Measurements from ENCODE around the gene CIB4. TPM values are rescaled to one million over a fixed set of nuclear protein-coding genes. Genes with fewer than 3 reads are reported as not detected.

CIB4 gene
- total RNA-seq, 4 donors from 2014 or later = not detected

DNA sequence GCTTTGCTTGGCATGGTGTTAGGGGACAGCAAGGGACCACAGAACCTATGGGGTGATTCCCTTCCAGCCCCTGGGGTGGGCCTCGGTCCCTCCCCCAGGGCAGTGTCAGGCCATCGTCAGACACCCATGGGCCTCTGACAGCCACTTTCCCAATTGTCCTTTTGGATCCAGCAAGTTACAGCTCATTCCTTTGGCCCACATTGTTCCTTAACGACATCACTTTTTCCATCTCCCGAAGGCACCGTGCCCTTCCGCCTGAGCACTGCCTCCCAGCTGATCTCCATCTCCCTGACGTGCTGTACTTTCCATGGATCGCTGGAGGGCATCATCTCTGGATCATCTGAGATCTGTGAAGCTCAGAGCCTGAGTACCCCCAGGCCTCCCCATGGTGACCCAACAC, 41.0 kb upstream of the CIB4 start:
- DNase-seq (ENCODE audit: low spot score) = no peak
- no peak for ATAC-seq (ENCODE audit: low FRiP score)
- TF ChIP-seq, protein P1, sequence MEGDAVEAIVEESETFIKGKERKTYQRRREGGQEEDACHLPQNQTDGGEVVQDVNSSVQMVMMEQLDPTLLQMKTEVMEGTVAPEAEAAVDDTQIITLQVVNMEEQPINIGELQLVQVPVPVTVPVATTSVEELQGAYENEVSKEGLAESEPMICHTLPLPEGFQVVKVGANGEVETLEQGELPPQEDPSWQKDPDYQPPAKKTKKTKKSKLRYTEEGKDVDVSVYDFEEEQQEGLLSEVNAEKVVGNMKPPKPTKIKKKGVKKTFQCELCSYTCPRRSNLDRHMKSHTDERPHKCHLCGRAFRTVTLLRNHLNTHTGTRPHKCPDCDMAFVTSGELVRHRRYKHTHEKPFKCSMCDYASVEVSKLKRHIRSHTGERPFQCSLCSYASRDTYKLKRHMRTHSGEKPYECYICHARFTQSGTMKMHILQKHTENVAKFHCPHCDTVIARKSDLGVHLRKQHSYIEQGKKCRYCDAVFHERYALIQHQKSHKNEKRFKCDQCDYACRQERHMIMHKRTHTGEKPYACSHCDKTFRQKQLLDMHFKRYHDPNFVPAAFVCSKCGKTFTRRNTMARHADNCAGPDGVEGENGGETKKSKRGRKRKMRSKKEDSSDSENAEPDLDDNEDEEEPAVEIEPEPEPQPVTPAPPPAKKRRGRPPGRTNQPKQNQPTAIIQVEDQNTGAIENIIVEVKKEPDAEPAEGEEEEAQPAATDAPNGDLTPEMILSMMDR (IDR thresholded peaks at IDR 0.05) = no peak

DNA sequence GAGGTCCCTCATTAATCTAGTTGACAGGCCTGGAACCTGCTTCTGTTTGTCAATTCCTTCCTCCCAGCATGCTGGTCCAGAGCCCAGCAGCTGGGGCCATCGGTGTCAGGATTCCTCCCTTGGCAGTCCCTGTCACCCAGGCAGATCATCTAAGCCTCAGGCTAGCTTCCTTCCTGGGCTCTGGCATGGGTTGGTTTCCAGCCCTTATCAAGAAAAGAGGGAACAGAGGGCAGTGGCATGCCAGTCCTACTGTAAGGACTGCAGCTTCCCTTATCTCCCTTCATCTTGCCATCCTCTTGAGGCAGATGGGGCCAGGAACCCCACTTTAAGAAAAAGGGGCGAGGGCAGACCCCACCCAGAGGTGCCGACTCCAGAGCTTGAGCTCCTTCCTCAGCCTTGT, 40.5 kb upstream of the CIB4 start:
- no peak for ATAC-seq (ENCODE audit: low FRiP score)
- DNase-seq (ENCODE audit: low spot score) = no peak
- TF ChIP-seq, protein P1 (IDR thresholded peaks at IDR 0.05) = no peak

DNA sequence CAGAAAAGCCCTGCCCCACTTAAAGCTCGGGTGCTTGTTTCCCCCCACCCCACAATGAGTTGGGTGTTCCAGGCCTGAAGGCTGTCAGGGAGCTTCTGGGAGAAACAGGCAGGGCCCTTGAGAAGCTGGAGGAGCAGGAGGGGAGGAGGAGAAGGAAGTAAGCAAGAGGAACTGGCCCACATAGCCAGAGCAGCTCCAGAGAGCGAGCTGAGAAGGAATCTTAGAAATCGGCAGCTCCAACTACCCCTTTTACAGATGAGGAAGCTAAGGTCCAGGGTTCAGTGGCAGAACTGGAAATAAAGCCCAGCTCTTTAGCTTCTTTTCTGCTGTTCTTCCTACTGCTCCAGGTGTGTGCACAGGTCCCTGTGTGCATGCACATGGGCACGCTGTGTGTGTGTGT, 38.7 kb upstream of the CIB4 start:
- TF ChIP-seq, protein P1 (IDR thresholded peaks at IDR 0.05) = no peak
- no peak for DNase-seq (ENCODE audit: low spot score)
- ATAC-seq (ENCODE audit: low FRiP score) = no peak

DNA sequence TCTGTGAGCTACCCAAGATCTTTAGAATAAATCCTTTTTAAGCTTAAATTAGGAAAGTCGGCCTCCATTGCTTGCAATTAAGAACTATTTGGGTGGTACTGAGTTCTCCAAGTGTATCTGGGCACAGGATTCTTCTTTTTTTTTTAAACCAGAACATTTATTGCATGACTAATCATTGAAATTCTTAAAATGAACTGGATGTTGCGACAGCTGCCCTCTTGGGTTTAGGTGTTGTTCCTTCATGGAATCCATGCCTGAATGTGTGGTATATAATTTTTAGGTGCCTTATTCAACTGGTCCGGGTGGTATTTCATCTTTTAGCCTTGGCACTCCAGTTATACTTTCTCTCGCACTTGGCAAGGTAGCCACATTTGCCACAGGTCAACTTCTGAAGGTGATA, 36.9 kb upstream of the CIB4 start:
- TF ChIP-seq, protein P1 (IDR thresholded peaks at IDR 0.05) = no peak
- no peak for DNase-seq (ENCODE audit: low spot score)

DNA sequence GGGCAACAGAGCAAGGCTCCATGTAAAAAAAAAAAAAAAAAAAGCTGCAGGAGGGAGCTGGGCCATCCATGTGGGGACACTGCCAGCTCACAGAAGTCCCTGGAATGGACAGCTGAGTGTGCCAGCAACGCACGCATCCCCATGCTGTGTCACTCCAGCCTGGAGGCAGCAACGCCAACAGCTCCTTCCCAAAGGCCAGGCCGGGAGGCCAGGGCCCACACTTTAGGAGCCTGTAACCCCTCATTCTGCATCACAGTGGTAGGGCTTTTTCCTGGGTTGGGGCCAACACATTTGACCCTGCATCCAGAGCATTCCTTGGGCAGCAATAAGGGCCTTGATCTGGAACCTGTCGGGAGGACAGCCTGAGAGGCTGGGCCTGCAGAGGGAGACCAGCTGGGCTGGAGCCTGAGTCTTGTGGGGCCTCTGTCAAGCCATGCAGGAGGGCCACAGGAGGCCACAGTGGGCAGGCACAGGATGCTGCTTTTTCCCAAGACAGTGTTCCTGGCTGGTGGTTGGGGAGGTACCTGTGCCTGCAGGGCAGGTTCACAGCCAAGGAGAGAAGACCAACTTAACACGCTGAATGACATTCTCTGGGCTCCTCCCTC, 34.6 kb upstream of the CIB4 start:
- DNase-seq (ENCODE audit: low spot score) (no peak), ATAC-seq (ENCODE audit: low FRiP score) (no peak)
- TF ChIP-seq, protein P1 (IDR thresholded peaks at IDR 0.05) = no peak

More for the DNA sequence above, 36.9 kb upstream of the CIB4 start:
- ATAC-seq (ENCODE audit: low FRiP score) = no peak

DNA sequence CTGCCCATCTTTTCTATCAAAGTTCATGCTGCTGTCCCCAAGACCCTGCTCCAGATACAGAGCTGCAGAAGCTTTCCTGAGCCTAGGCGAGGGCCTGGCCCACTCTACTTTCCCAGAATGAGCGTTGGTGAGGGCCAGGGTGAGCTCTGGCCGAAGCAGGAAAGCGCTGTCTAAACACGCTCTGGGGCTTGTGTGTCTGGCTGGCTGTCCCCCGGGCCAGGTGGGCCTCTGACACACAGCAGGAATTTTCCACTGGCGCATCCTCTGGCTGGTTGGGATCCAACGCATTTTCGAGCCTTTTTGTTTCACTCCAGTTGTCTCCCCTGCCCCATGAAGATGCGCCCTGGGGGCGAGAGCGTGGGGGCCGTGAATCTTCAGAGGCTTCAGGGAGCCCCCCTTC, 33.6 kb upstream of the CIB4 start:
- no peak for DNase-seq (ENCODE audit: low spot score)
- TF ChIP-seq, protein P1 (IDR thresholded peaks at IDR 0.05) = no peak
- ATAC-seq (ENCODE audit: low FRiP score) = no peak

DNA sequence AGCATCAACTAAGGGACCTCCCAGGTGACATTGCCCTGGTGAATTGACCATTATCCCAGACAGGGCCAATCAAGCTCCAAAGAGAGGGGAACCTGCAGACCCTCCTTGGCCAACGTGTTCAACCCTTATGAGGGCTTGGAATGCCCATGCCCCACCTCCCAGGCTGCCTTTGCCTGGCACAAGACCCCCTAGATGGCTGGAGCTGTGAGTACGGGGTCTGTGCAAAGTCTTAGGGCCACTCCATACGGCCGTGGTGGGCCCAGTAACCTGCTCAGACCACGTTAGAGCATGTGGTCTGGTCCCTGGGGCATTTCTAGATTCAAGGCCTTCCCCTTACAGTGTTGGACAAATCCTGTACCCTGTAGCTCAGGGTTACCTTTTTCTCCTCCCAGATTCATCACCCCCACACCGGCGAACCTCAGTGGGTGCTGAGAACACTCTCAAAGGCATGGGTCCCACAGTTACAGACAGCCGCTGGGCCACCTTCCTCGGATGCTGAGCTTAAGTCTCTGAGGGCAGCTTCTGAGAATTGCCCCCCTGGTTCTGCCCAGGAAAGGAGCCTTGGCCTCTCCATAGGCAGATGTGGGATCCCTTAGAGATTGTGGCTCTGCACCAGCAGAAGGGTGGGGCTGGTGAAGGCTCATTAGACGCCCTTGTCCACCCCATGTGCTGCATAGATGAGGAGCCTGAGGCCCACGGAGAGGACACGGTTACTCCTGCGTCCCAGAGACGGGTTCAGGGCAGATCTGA, 33.0 kb upstream of the CIB4 start:
- no peak for ATAC-seq (ENCODE audit: low FRiP score)
- TF ChIP-seq, protein P1 (IDR thresholded peaks at IDR 0.05) = no peak
- DNase-seq (ENCODE audit: low spot score) = no peak

Measured in omental fat pad (tissue), 4 donors.